CD4-positive, alpha-beta T cell treated with Interferon alpha-2 for 1 hour (primary cell): Measurements from ENCODE around the gene ULBP1.
"Not testable (repeated sequence)": the region's sequence is repeated elsewhere in the genome, so short reads cannot be mapped to it uniquely, and the experiment has no call there.

ENCODE experiments used
- DNase-seq, 2 donors: peaks; one replicate each; pipeline ENCODE4 v3.0.0-alpha.2; 2020 to 2022

ULBP1 gene, protein sequence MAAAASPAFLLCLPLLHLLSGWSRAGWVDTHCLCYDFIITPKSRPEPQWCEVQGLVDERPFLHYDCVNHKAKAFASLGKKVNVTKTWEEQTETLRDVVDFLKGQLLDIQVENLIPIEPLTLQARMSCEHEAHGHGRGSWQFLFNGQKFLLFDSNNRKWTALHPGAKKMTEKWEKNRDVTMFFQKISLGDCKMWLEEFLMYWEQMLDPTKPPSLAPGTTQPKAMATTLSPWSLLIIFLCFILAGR

DNA sequence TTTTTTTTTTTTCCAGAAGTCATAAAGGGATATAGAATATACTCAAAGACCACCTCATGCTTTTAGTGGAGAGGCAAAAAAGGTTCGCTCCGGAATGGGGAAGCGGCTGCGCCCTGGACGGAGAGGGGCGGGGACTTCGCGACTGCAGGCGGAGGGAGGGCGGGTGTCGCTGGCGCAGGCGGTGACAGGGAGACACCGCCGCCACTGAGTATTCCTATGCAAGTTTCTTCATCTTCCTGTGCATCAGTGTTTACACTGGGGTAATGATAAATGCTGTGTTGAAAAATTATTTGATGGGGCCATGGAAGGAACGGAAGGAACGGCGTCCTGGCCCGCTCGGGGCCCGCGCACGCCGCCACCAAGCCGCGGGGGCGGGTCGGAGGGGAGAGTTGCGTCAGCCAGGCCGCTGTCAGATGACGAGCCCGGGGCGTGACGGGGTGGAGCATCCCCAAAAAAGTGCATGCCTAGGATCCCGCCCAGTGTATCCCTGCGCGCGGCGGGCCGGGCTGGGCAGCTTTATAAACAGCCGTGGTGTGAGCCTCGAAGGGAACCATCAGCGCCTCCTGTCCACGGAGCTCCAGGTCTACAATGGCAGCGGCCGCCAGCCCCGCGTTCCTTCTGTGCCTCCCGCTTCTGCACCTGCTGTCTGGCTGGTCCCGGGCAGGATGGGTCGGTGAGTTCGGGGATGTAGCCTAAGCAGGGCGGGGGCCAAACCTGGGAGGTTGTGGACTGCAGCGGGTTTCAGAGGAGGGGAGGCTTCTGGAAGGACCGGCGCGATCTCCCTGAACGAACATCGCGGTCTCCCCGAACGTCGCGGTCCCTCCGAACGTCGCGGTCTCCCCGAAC, at the start of gene ULBP1:
ULBP1 (plus strand) TSS at position 482 of the 846 bp plus-strand sequence; CDS start at position 589, 107 bp downstream.
- peak; percentile 76 to 81 for DNase-seq

DNA sequence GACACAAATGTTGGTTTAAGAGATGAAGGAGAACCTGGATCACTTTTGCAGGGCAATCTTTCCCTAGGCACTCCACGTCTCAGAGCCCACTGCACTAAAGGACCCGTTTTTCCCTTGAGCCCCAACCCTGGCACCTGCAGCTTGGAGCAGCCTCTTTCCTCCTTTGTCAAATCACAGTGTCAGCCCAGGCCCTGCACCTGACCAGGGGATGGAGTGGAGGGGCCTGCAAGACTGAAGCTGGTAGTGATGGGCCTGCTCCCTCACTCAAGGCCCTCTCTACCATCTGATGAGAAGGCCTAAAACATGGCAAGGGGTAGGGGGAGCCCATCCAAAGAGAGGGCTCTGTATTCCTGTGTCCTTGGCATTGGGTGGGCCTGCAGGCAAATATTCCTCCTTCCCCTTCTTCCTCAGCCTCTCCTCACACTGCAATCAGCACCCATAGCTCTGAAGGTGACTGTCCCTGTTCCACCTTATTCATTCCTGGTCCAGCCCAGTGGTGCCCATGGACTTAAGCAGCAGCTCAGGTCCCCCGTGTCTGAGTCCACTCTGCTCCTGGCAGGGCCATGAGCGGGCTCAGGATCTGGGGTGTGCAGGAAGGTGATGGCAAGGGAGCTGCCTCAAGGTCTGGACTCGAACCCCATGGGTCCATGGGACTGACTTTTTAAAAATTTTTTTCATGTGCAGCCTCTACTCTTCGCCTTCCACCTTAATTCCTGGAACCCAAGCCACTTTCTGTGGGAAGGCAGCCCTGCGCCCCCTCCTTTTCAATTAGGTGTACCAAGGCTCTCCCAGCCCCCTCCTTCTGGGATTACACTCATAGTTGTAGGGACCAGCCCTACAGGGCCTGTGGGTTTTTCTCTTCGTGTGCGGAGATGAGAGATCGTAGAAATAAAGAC, 47.5 kb upstream of the ULBP1 start:
- no peak for DNase-seq

DNA sequence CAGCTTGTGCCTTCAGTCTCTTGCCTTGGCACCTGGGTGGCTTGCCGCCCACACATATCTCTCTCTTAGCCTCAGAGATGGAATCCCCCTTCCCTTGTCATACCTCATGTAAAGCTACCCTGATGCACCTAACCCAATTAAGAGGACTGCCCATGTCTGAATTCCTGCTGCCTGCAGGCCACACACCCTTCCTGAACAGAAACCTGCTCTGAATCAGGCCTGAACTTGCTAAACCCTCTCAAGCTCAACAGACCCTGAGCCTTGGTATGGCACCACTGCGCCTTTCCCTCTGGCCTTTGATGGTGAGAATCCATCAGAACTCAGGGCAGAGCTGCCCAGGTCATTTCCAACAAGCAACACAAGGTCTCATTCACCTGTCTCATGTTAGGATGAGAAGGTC, 46.1 kb upstream of the ULBP1 start:
- DNase-seq, result no peak

DNA sequence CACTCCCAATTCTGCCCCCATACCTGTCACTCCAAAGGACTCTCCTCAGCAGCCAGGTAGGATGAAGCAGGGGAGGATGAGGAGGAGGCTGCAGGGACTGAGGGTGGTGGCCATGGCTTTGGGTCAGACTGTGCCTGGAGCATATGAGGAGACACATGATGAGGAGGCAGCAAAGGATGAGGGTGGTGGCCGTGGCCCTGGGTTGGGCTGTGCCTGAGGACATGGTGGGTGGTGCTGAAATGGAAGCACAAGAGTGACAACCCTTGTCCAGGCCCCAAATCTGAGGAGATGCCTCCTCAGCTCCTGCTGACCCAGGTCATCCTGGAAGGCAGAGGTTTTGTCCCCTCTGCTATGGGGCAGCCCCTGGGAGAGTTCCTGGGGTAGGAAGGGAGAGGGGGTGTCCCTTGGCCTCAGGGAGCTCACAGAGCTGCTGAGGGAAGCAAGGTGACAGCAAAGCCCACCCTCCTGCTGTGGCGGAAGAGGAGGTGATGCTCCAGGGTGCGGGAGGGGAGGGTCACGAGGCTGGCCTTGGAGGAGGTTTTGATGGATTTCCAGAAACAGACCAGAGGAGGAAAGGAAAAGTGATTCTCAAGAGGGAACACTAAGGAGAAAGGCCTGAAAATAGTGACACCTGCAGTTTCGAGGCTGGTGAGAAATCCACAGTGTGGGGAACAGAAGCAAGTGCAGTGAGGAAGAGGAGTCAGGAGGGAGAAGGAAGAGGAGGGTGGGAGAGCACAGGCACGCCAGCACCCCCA, 45.4 kb upstream of the ULBP1 start:
- no peak for DNase-seq

DNA sequence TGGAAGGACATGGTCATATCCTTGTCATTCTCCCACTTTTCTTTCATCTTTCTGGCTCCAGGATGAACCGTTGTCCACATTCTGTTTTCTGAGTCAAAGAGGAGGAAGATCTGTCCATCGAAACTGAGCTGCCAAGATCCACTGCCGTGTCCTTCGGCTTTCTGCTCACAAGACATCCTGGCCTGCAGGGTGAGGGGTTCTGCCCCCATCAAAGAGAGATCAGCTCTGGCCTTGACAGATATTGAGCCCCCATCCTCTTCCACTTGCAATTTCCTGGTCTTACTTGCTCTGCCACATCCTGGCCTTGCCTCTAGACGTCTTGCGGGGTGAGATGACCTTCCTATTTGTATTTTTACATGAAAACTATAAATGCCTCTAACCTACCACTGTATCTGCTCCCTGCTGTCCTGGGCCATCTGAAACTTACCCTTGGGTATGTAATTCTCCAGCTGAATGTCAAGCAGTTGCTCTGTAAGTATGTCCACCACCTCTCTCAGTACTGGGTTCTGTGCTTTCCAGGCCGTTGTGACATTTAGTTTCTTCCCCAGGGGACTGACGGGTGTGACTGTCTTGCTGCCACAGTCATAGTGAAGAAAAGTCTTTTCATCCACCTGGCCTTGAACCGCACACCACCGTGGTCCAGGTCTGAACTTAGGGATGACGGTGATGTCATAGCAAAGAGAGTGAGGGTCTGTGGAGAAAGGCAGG, 44.5 kb upstream of the ULBP1 start:
- not testable (repeated sequence) for DNase-seq

DNA sequence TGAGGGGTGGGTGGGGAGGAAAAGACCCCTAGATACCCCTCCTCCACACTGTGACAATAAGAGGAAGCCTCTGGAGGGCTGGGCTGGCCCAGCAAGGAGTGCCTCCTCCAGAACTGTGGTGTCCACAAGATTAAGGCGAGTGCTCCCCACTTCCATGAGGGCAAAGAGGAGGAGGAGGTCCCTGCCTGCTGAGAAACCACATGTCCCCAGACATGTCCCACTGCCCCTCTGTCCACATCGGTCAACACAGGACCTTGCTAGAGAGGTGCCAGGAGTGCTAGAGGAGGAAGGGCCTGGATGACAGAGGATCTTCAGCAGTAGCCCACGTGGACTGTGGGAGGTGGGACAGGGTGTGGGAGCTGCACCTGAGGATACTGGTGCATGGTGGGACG, 43.9 kb upstream of the ULBP1 start:
- DNase-seq, result no peak

DNA sequence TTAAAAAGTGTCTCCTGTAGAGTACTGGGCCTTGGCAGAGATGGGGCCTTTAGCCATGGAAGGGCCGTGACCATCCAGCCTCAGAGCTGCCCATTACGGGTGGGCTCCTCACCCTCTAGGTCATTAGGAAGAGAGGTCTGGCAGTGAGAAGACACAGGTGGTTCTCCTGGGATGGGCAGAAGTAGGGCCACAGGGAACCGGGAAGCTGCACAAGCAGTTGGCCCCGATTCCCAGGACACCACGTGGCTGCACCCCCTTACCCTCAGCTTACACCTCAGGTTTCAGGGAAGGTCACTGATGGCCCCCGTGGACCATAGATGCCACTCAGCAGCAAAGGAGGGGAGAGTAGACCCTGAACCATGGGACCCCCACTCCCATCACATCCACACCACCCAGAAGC, 42.4 kb upstream of the ULBP1 start:
- DNase-seq, result no peak

DNA sequence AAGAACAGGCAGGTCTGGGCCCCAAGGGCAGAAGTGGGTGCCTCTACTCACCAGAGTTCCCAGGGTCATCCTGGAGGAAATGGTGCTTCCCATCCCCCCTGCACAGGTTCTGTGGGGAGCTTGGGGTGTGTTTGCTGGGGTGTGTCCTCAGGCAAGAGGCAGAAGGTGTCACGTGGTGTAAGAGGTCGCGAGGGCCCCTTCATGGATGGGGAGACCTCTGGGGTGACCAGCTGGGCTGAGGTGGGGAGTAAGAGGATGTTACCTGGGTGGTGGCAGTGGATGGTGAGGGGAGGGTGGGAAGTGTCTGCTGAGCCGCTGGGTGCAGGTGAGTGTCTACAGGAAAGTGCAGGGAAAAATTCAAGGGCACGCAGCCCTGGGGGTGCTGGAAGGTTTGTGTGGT, 41.7 kb upstream of the ULBP1 start:
- not testable (repeated sequence) for DNase-seq

DNA sequence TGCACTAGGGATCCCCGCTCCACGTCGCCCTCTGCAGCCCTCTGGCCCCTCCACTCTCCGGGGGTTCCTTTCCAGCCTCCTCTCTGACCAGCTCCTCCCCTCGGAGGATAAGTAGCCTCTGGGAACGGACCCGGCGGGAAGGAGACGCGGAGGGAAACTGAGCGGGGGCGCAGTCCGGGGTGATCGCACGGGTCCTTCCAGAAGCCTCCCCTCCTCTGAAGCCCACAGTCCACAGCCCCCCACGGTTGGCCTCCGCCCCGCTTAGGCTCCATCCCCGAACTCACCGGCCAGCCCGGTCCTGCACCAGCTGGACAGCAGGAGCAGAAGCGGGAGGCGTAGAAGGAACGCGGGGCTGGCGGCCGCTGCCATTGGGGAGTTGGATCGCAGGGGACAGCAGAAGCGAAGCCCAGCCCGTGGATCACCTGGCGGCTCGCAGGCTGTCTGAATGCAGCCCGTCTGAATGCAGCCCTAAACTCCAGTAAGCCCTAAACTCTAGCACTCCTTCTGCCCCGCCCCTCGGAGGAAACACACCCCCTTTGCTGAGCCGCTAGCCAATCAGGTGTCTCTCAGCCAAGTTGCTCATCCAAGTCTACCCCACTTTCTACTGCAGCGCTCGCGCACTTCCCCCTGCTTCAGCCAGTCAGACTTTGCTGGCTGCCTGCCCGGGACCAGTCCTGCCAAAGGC, 41.0 kb upstream of the ULBP1 start, which contains the start of gene RAET1G:
RAET1G (minus strand) TSS at position 480 of the 685 bp plus-strand sequence; CDS start at position 369, 111 bp downstream.
- peak; percentile 86 to 87 for DNase-seq

DNA sequence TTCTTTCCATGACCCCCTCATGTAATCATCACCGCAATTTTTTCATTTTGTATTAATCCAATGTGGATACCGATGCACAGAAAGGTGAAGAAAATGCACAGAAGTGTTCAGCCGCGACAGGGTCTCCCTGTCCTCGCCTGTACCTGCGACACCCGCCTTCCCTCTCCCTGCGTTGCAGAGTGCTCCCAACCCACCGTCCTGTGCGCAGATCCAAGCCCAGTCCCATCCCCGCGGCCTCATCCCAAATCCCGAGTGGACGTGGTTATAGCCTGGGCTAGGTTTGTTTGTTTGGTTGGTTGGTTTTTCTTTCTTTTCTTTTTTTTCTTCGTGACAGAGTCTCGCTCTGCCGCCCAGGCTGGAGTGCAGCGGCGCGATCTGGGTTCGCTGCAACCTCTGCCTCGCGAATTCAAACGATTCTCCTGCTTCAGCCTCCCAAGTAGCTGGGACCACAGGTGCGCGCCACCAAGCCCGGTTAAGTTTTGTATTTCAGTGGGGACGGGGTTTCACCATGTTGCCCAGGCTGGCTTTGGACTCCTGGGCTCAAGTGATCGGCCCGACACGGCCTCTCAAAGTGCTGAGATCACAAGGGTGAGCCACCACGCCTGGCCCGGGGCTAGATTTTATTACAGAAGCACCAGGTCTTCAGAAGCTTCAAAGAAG, 40.3 kb upstream of the ULBP1 start:
- no peak for DNase-seq

DNA sequence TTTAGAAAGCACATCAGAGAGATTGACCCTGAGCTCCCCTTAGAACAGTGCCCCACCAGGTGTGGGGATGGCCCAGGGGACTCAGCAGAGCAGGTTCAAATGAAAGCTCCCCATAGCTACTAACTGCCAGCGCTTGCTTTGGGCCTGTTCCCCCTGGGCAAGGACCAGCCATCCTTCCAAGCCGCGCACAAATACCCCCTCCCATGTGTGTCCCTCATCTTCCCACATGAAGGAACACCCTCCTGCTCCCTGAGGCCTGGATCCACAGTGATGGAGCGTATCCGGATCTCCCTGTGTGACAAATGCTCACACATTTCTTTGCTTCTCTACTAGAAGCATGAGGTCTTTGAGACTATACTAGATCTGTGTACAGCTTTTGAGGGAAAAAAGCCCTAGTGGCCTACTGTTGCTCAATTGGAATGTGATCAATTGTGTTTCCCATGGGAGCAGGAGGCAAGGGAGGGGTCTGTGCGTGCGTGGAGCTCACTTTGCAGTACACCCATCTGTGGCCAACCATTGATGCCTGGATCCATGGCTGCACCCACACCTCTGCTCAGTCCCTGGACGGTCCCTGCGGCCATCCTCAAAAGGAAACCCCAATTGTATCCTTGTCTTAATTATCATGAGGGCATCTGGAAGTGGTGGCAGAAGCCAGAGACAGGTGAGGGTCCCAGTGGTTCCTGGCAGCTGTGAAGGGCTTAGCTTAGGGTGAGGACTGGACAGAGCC, 39.4 kb upstream of the ULBP1 start:
- no peak for DNase-seq

DNA sequence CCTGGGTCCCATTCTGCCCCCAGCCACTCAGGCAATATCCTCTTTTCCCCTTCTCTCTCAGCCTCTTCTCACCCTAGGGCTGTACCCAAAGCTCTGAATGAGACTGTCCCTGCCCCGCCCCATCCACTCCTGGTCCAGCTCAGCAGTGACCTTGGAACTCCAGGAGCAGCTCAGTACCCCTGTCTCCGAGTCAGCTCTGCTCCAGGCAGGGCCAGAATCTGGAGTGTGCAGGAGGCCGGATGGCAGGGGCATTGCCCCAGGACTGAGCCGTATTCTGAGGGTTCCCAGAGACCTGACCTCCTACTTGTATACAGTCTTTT, 38.9 kb upstream of the ULBP1 start:
- no peak for DNase-seq

DNA sequence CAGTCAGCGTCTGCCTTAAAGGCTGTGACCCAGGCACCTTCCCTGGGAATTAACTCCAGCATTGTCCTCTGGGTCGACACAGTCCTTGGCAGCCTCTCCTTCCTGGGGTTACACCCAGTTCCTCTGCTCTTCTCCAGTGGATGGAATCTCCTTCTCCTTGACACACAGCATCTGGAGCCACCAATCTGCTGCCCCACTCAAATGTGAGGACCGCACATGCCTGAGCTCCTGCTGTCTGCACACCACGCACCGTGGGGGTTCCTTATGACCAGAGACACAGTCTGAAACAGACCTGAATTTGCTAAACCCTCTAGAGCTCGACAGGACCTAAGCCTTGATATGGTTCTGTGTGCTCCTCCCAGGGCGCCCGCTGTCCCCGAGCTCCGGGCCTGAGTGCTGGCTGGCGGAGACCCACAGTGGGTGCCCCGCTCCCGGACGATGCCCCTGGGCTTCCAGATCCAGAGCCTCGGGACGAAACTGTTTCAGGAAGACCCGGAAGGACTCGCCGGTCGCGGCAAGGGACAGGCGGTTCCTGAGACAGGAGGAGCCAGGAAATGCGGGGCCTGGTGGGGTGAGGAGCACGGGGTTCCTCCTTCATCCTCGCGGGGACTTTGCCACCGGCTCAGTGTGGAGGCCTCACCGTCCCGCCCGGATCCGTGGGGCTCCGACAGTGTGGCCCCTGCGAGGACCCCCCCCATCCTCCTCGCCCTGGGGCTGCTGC, 38.3 kb upstream of the ULBP1 start:
- no peak for DNase-seq

DNA sequence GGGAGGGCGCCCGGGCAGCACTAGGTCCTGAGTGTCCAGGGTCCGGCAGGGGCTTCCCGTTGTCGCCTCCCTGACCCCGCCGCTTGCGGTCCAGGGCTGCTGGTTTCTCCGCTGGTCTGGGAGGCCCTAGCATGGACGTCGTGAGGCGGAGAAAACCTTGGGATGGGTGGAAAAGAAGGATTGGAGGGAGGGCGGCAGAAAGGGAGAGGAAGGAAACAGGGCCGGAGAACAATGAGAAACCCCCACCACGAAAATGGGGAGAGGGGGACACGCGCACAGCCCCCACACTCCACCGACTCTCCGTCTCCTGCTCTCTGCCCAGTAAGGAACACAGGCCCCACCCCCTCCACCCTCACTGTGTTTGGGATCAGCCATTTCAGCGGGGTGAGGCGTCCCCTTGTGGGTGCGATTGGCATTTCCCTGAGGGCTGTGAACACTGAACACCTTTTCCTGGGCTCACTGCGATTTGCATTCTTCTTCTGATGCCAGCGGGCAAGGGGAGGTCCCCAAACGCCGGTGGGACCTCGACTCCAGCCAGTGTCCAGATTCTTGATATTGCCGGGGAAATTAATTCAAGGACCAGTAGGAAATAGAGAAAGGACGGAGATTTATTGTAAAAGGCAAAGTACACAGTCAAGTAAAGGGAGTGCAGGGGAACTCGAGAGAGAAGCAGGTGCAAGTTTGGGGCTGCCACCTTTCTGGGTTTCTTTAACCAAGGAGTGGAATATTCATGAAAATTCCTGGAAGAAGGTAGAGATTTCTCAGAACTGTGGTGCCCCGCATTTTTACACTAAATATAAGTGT, 37.6 kb upstream of the ULBP1 start:
- peak; percentile 64 to 78 for DNase-seq

DNA sequence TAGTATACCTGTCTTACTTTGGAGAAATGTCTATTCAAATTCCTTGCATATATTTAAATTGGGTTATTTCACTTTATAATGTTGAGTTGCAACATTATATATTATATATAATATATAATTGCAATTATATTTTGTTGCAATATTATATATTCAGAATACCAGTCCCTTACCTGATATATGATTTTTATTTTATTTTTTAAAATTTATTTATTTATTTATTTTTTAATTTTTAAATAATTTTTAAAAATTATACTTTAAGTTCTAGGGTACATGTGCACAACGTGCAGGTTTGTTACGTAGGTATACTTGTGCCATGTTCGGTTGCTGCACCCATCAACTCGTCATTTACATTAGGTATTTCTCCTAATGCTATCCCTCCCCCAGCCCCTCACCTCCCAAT, 36.7 kb upstream of the ULBP1 start:
- DNase-seq, result not testable (repeated sequence)

DNA sequence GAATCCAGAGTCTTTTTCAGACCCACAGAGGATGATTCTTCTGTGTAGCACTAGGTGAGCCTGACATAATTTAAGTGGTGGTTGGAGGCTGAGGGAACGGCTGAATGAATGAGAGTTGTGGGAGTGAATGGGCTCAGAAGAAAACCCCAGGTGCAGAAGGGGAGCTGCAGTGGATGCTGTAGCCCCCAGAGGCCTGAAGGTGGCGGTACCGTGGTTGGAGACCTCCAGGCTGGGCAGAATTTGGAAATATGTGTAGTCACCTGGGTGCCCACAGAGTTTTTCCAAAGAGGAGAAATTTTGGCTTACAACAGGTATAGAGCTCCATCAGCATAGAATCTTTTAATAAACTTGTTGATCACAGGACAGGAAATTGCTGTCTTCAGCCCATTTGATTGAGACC, 34.3 kb upstream of the ULBP1 start:
- DNase-seq, result no peak

DNA sequence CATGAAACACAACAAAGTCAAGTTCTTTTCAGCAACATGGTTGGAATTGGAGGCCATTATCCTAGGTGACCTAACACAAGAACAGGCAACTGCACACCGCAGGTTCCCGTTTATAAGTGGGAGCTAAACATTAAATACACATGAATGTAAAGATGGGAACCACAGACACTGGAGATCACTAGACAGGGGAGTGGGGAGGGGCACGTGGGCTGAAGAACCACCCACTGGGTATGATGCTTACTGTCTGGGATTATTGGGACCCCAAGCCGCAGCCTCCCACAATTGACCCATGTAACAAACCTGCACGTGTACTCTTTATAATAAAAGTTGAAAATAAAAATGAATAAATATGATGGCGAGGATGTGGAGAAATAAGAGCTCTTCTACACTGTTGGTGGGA, 32.2 kb upstream of the ULBP1 start:
- DNase-seq, result no peak

DNA sequence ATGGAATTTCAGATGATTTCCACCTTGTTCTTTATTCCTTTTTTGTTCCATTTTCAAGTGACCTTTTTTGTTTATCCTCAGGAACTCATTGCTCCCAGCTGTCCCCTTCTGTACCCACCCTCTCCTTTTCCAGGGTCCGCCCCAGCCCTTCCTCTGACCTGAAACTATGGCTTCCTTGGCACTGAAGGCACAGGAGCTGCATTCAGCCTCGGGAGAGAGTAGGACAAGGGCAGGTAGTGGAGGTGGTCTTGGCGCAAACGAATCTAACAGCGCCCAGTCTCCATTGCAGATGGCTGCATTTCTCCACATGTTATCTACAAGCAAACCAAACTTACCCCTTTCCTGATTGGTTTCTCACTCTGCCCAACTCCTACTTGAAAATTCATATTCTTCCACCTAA, 30.7 kb upstream of the ULBP1 start:
- no peak for DNase-seq
